Body of pancreas (tissue), 4 donors: ENCODE results near the gene SSNA1.

Experiments
- CTCF ChIP-seq, 7 experiments: fragments of 450-650 bp in 4 of 7; fragments of 200-600 bp in 3 of 7; sonication (generic) in 3 of 7; IDR thresholded peaks; one replicate each; pipeline ENCODE4 v1.5.1; 2016 to 2019; ENCODE audit warnings: antibody characterized with exemption in 7 of 7
- POLR2A ChIP-seq, 3 donors: fragments of 450-650 bp; IDR thresholded peaks; one replicate each; pipeline ENCODE4 v1.6.1; 2016; ENCODE audit warnings: antibody characterized with exemption in 3 of 3, mild to moderate bottlenecking in 2 of 3

GRCh38 chr9:137193771-137194170, 5.3 kb downstream of the SSNA1 start:
- TF ChIP-seq CTCF (IDR thresholded peaks at IDR 0.05) (no peak), POLR2A (IDR thresholded peaks at IDR 0.05) (no peak)
